Neutrophil (primary cell): ENCODE measurements around the gene AIFM3.

ENCODE experiments used
- H3K27ac ChIP-seq: fragments of 200-600 bp; sonication (generic); 2 replicates; pipeline ENCODE4 v1.5.1; 2016; ENCODE audit warnings: mild to moderate bottlenecking, moderate library complexity
- H3K27me3 ChIP-seq: fragments of 200-600 bp; sonication (generic); 2 replicates; pipeline ENCODE4 v1.6.0; 2016; ENCODE audit warnings: mild to moderate bottlenecking
- H3K36me3 ChIP-seq: fragments of 200-600 bp; sonication (generic); 2 replicates; pipeline ENCODE4 v1.5.1; 2017
- H3K4me1 ChIP-seq, 2 experiments: fragments of 200-600 bp in 1 of 2; sonication (generic) in 1 of 2; 1 replicate in 1 of 2; 2 replicates in 1 of 2; pipeline versions ENCODE4 v1.5.1 to v1.6.1; 2013 to 2016; ENCODE audit warnings: low read depth in 1 of 2, low read length in 1 of 2, mild to moderate bottlenecking in 1 of 2, moderate library complexity in 1 of 2; ENCODE audit not compliant: control insufficient read depth in 1 of 2, insufficient read depth in 1 of 2
- H3K4me3 ChIP-seq, 2 experiments: fragments of 200-600 bp in 1 of 2; sonication (generic) in 1 of 2; 1 replicate in 1 of 2; 2 replicates in 1 of 2; pipeline ENCODE4 v1.5.1; 2013 to 2016; ENCODE audit warnings: low read depth in 1 of 2, low read length in 1 of 2, mild to moderate bottlenecking in 1 of 2, moderate library complexity in 1 of 2
- H3K9me3 ChIP-seq: fragments of 200-600 bp; sonication (generic); 2 replicates; pipeline ENCODE4 v1.5.1; 2016
- CTCF ChIP-seq: fragments of 200-600 bp; sonication (generic); IDR thresholded peaks from 2 replicates; pipeline ENCODE4 v1.5.1; 2016; ENCODE audit warnings: antibody characterized with exemption

The AIFM3 gene

GRCh38 chr22:20988573-20989322 is 21.7 kb downstream of the AIFM3 start:
- Histone ChIP-seq H3K4me3 (no peak overlapping the region), H3K9me3 (no peaks in the 10 kb centered on the region), H3K27me3 (no peaks in the 10 kb centered on the region), H3K27ac (no peak overlapping the region), H3K4me1 (no peaks in the 10 kb centered on the region), H3K36me3 (peaks cover 55% of the 10 kb centered on the region)
- TF ChIP-seq CTCF, result no peak

- Histone ChIP-seq H3K27me3 (no peaks in the 10 kb centered on the region), H3K27ac (no peak overlapping the region), H3K36me3 (peaks cover 63% of the 10 kb centered on the region), H3K4me1 (no peaks in the 10 kb centered on the region), H3K4me3 (no peak overlapping the region), H3K9me3 (no peaks in the 10 kb centered on the region)
- no peak for TF ChIP-seq CTCF
These were observed 22.5 kb downstream of the AIFM3 start for GRCh38 chr22:20989323-20990138.

GRCh38 chr22:20990184-20991180 is 23.4 kb downstream of the AIFM3 start:
- no peak overlapping the region for H3K27ac ChIP-seq
- no peaks in the 10 kb centered on the region for H3K27me3 ChIP-seq
- TF ChIP-seq CTCF, result no peak
- H3K4me1 ChIP-seq, result no peaks in the 10 kb centered on the region
- H3K36me3 ChIP-seq, result peaks cover 70% of the 10 kb centered on the region
- no peaks in the 10 kb centered on the region for H3K9me3 ChIP-seq
- no peak overlapping the region for H3K4me3 ChIP-seq

GRCh38 chr22:20991252-20992055 is 24.4 kb downstream of the AIFM3 start:
- no peak overlapping the region for H3K27ac ChIP-seq
- H3K27me3 ChIP-seq, result no peaks in the 10 kb centered on the region
- H3K9me3 ChIP-seq, result no peaks in the 10 kb centered on the region
- peaks cover 80% of the 10 kb centered on the region for H3K36me3 ChIP-seq
- TF ChIP-seq CTCF, result no peak
- H3K4me1 ChIP-seq, result no peaks in the 10 kb centered on the region
- H3K4me3 ChIP-seq, result no peak overlapping the region
